Suprapubic skin (tissue), 4 donors: Measurements from ENCODE around the gene TFAP2B.

Source experiments
- POLR2A ChIP-seq, 2 donors: fragments of 450-650 bp; IDR thresholded peaks; one replicate each; pipeline ENCODE4 v1.6.1; 2017; ENCODE audit warnings: antibody characterized with exemption in 2 of 2, mild to moderate bottlenecking in 2 of 2, moderate library complexity in 2 of 2
- POLR2AphosphoS5 ChIP-seq, 3 donors: sonication (generic); formaldehyde crosslinking; IDR thresholded peaks; one replicate each; pipeline ENCODE4 v1.6.1; 2017; ENCODE audit warnings: antibody characterized with exemption in 3 of 3
- TF ChIP-seq, protein P1 (sequence below), 2 donors: fragments of 200-600 bp in 1 of 2; fragments of 450-650 bp in 1 of 2; sonication (generic) in 1 of 2; IDR thresholded peaks; one replicate each; pipeline ENCODE4 v1.5.1; 2016 to 2019; ENCODE audit warnings: antibody characterized with exemption in 2 of 2, mild to moderate bottlenecking in 1 of 2, moderate library complexity in 1 of 2

DNA sequence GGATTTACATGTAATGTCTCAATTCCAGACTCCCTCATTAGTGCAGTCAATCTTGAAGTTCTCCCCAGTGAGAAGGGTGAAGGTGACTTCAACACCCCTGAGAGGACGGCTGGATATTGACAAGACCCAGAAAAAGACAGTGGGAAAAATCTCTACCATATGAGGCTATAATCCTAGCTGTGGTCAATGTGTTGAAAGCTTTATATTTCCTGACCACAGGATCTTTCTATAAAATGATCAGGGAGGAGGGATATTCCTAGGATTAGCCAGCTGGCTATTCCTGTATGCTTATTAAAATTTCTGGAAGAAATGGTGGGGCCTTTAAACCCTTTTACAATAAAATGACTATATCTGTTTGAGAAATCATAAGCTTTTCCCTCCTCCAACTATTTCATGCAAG is 43.0 kb downstream of the TFAP2B start:
- TF ChIP-seq POLR2AphosphoS5 (IDR thresholded peaks at IDR 0.05) (no peak), POLR2A (IDR thresholded peaks at IDR 0.05) (no peak)
- TF ChIP-seq, protein P1, sequence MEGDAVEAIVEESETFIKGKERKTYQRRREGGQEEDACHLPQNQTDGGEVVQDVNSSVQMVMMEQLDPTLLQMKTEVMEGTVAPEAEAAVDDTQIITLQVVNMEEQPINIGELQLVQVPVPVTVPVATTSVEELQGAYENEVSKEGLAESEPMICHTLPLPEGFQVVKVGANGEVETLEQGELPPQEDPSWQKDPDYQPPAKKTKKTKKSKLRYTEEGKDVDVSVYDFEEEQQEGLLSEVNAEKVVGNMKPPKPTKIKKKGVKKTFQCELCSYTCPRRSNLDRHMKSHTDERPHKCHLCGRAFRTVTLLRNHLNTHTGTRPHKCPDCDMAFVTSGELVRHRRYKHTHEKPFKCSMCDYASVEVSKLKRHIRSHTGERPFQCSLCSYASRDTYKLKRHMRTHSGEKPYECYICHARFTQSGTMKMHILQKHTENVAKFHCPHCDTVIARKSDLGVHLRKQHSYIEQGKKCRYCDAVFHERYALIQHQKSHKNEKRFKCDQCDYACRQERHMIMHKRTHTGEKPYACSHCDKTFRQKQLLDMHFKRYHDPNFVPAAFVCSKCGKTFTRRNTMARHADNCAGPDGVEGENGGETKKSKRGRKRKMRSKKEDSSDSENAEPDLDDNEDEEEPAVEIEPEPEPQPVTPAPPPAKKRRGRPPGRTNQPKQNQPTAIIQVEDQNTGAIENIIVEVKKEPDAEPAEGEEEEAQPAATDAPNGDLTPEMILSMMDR (IDR thresholded peaks at IDR 0.05): no peak
